ENCODE measurements around the gene MTHFD1. TPM values are rescaled to one million over a fixed set of nuclear protein-coding genes. Genes with fewer than 3 reads are reported as not detected.

The MTHFD1 gene
- total RNA-seq, 1 donor: 53.1 TPM

- no peak for TF ChIP-seq CTCF (IDR thresholded peaks at IDR 0.05; ENCODE audit: insufficient read depth, low read depth, low read length)
- H3K4me3 ChIP-seq (ENCODE audit: low read depth, low read length): no peak overlapping the region
- DNase-seq (ENCODE audit: low read depth): no peak
Observed at GRCh38 chr14:64447876-64448670, 59.9 kb downstream of the MTHFD1 start.

GRCh38 chr14:64450255-64450654 is 62.1 kb downstream of the MTHFD1 start:
- DNase-seq (ENCODE audit: low read depth): no peak
- H3K4me3 ChIP-seq (ENCODE audit: low read depth, low read length): no peak overlapping the region
- no peak for TF ChIP-seq CTCF (IDR thresholded peaks at IDR 0.05; ENCODE audit: insufficient read depth, low read depth, low read length)

- no peak for DNase-seq (ENCODE audit: low read depth)
- H3K4me3 ChIP-seq (ENCODE audit: low read depth, low read length): no peak overlapping the region
- no peak for TF ChIP-seq CTCF (IDR thresholded peaks at IDR 0.05; ENCODE audit: insufficient read depth, low read depth, low read length)
Observed at GRCh38 chr14:64454671-64455070, 66.5 kb downstream of the MTHFD1 start.

GRCh38 chr14:64459405-64460136 is 71.4 kb downstream of the MTHFD1 start:
- DNase-seq (ENCODE audit: low read depth): no peak
- TF ChIP-seq CTCF (IDR thresholded peaks at IDR 0.05; ENCODE audit: insufficient read depth, low read depth, low read length): no peak
- no peak overlapping the region for H3K4me3 ChIP-seq (ENCODE audit: low read depth, low read length)

- no peak for TF ChIP-seq CTCF (IDR thresholded peaks at IDR 0.05; ENCODE audit: insufficient read depth, low read depth, low read length)
- H3K4me3 ChIP-seq (ENCODE audit: low read depth, low read length): no peak overlapping the region
- DNase-seq (ENCODE audit: low read depth): no peak
Observed at GRCh38 chr14:64461221-64461620, 73.1 kb downstream of the MTHFD1 start.

GRCh38 chr14:64463195-64463594 is 75.0 kb downstream of the MTHFD1 start:
- TF ChIP-seq CTCF (IDR thresholded peaks at IDR 0.05; ENCODE audit: insufficient read depth, low read depth, low read length): no peak
- H3K4me3 ChIP-seq (ENCODE audit: low read depth, low read length): no peak overlapping the region
- DNase-seq (ENCODE audit: low read depth): no peak
